Lung (tissue), 12 donors: ENCODE results near the gene ERC2. TPM values are rescaled to one million over a fixed set of nuclear protein-coding genes. Genes with fewer than 3 reads are reported as not detected.

Source experiments
- ATAC-seq: fragments of 200-7000 bp; cut with Tn5 transposase; one replicate; pipeline ENCODE4 v1.9.1; 2020; ENCODE audit warnings: moderate number of reproducible peaks; ENCODE audit not compliant: insufficient read depth, low FRiP score
- DNase-seq, 3 donors: peaks; one replicate each; pipeline ENCODE4 v3.0.0-alpha.2; 2013 to 2017
- H3K27ac ChIP-seq, 2 donors: one replicate each; pipeline ENCODE4 v1.5.1; 2013; ENCODE audit warnings: mild to moderate bottlenecking in 2 of 2, moderate library complexity in 2 of 2, control low read depth in 1 of 2, inconsistent platforms in 1 of 2, low read depth in 1 of 2, low read length in 1 of 2
- H3K27me3 ChIP-seq, 3 donors: one replicate each; pipeline ENCODE4 v1.5.1; 2013; ENCODE audit warnings: low read length in 2 of 3; ENCODE audit not compliant: control insufficient read depth in 3 of 3, insufficient read depth in 3 of 3
- H3K36me3 ChIP-seq, 4 donors: one replicate each; pipeline ENCODE4 v1.5.1; 2013; ENCODE audit warnings: low read length in 4 of 4, mild to moderate bottlenecking in 1 of 4, moderate library complexity in 1 of 4; ENCODE audit not compliant: control insufficient read depth in 4 of 4, insufficient read depth in 4 of 4
- H3K4me1 ChIP-seq, 5 donors: one replicate each; pipeline ENCODE4 v1.5.1; 2013; ENCODE audit warnings: low read length in 5 of 5, mild to moderate bottlenecking in 2 of 5, moderate library complexity in 1 of 5; ENCODE audit not compliant: control insufficient read depth in 5 of 5, insufficient read depth in 5 of 5
- H3K4me3 ChIP-seq: one replicate; pipeline ENCODE4 v1.5.1; 2013; ENCODE audit warnings: mild to moderate bottlenecking, control low read depth, moderate library complexity
- H3K9ac ChIP-seq, 2 donors: one replicate each; pipeline ENCODE4 v1.5.1; 2013; ENCODE audit warnings: low read length in 2 of 2, control low read depth in 1 of 2; ENCODE audit not compliant: insufficient read depth in 1 of 2
- H3K9me3 ChIP-seq, 4 donors: one replicate each; pipeline ENCODE4 v1.5.1; 2013; ENCODE audit warnings: low read length in 3 of 4, mild to moderate bottlenecking in 1 of 4, moderate library complexity in 1 of 4; ENCODE audit not compliant: control insufficient read depth in 4 of 4, insufficient read depth in 3 of 4
- CTCF ChIP-seq: IDR thresholded peaks from 2 replicates; pipeline ENCODE4 v1.5.1; 2012; ENCODE audit warnings: mild to moderate bottlenecking; ENCODE audit errors: control extremely low read depth, extremely low read depth
- WGBS, 2 donors: extraction: QIAGEN DNeasy Blood & Tissue Kit; methylation state at CpG; one replicate each; pipeline ENCODE4 v1.1.7; 2013; 5-methylcytosine and 5-hydroxymethylcytosine counted together
- polyA plus RNA-seq, 2 donors: library from polyadenylated mRNA; stranded (reverse); fragments of 200-250 nt; gene quantifications; one replicate each; pipeline ENCODE4 v1.2.1, GENCODE V29; 2013
- total RNA-seq, 2 donors: library from RNA; depleted of rRNA in 1 of 2; stranded (reverse); fragments of >200 nt in 1 of 2; gene quantifications; one replicate each; pipeline ENCODE4 v1.2.1, GENCODE V29; 2014 to 2021
- donor health status: control.
- donor health status: control.
- donor health status: Bipolar disorder and iron deficiency.
- donor health status: healthy.
- donor health status: DM: yes; HTN: yes; CAD: no.

Gene ERC2
- total and polyA plus RNA-seq, 4 donors = 0.20 to 3.5 (median 0.97) TPM

GRCh38 chr3:56282341-56282740, 185.9 kb downstream of the ERC2 start:
- H3K27ac ChIP-seq = no peak overlapping the region
- TF ChIP-seq CTCF = no peak
- no peaks in the 10 kb centered on the region for H3K4me1 ChIP-seq
- peaks cover 0 to 4% (median 0%) of the 10 kb centered on the region in 4 donors for H3K9me3 ChIP-seq
- peaks cover 0 to 2% (median 0%) of the 10 kb centered on the region in 3 donors for H3K27me3 ChIP-seq
- no peak overlapping the region for H3K4me3 ChIP-seq
- no peaks in the 10 kb centered on the region for H3K36me3 ChIP-seq
- DNase-seq (no peak), ATAC-seq (no peak)
- no peak overlapping the region for H3K9ac ChIP-seq

DNA sequence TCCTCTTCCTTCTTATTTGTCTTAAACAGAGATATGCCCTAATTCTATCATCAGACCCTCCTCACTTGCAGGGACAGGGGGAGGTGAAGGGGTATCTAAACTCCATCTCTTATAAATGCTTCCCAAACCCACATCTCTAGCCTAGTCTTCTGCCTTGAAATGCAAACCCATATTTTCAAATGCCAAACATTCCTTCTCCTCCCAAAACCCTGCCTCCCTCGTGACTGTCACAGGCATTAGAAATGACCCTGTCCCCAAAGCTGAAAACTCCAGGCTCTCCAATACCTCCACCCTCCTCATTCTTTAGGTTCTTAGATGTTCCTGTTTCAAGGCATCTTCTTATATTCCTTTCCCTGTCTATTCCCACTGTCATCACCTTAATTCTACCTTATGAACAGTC, 191.0 kb downstream of the ERC2 start:
- no peaks in the 10 kb centered on the region for H3K27me3 ChIP-seq
- H3K9ac ChIP-seq = no peak overlapping the region
- H3K36me3 ChIP-seq = no peaks in the 10 kb centered on the region
- peaks cover 0 to 4% (median 0%) of the 10 kb centered on the region in 4 donors for H3K9me3 ChIP-seq
- no peak for TF ChIP-seq CTCF
- no peak overlapping the region for H3K27ac ChIP-seq
- no peaks in the 10 kb centered on the region for H3K4me1 ChIP-seq
- DNase-seq (no peak), ATAC-seq (no peak)
- H3K4me3 ChIP-seq = no peak overlapping the region
- WGBS, 2 donors = 70 to 80% methylated on average over 1 of the region's 1 CpG

DNA sequence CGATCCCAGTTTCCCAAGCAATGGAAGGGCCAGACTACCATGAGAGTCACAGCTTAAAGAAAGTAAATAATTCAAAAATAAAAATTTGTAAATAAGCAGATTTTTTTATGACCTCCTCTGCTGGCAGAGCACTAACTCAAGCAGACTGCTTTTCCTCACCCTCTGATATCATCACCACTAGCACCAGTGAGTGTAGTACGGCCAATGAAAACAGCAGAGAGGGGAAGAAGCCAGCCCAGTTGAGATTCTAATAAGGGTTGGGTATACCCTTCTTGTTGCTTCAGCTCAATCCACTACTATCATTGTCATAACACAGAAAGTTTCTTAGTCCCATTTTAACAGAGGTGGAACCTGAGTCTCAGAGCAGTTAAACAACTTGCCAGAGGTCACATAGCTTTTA, 193.1 kb downstream of the ERC2 start:
- DNase-seq = no peak
- H3K36me3 ChIP-seq = no peaks in the 10 kb centered on the region
- H3K4me1 ChIP-seq = no peaks in the 10 kb centered on the region
- no peak for TF ChIP-seq CTCF
- no peak overlapping the region for H3K4me3 ChIP-seq
- ATAC-seq = no peak
- no peak overlapping the region for H3K27ac ChIP-seq
- no peak overlapping the region for H3K9ac ChIP-seq
- no peaks in the 10 kb centered on the region for H3K27me3 ChIP-seq
- WGBS, 2 donors = 74 to 76% methylated on average over 2 of the region's 2 CpGs
- peaks cover 0 to 4% (median 0%) of the 10 kb centered on the region in 4 donors for H3K9me3 ChIP-seq

GRCh38 chr3:56269755-56270535, 198.3 kb downstream of the ERC2 start:
- TF ChIP-seq CTCF = no peak
- ATAC-seq = no peak

More at GRCh38 chr3:56269755-56270535, 198.3 kb downstream of the ERC2 start:
- H3K9me3 ChIP-seq = peaks cover 0 to 3% (median 1%) of the 10 kb centered on the region in 4 donors
- H3K4me3 ChIP-seq = no peak overlapping the region
- H3K9ac ChIP-seq = no peak overlapping the region
- H3K27me3 ChIP-seq = no peaks in the 10 kb centered on the region
- H3K4me1 ChIP-seq = no peaks in the 10 kb centered on the region
- 64 to 82% methylated on average over 4 of the region's 4 CpGs for WGBS, 2 donors
- peak in 2 of 3 donors; percentile 16 to 36 for DNase-seq
- no peak overlapping the region for H3K27ac ChIP-seq
- H3K36me3 ChIP-seq = no peaks in the 10 kb centered on the region
